ENCODE data around the gene EML1. TPM values are rescaled to one million over a fixed set of nuclear protein-coding genes. Genes with fewer than 3 reads are reported as not detected.

EML1 gene
- total RNA-seq, 1 experiment from 2014 or later: 16.1 TPM

DNA sequence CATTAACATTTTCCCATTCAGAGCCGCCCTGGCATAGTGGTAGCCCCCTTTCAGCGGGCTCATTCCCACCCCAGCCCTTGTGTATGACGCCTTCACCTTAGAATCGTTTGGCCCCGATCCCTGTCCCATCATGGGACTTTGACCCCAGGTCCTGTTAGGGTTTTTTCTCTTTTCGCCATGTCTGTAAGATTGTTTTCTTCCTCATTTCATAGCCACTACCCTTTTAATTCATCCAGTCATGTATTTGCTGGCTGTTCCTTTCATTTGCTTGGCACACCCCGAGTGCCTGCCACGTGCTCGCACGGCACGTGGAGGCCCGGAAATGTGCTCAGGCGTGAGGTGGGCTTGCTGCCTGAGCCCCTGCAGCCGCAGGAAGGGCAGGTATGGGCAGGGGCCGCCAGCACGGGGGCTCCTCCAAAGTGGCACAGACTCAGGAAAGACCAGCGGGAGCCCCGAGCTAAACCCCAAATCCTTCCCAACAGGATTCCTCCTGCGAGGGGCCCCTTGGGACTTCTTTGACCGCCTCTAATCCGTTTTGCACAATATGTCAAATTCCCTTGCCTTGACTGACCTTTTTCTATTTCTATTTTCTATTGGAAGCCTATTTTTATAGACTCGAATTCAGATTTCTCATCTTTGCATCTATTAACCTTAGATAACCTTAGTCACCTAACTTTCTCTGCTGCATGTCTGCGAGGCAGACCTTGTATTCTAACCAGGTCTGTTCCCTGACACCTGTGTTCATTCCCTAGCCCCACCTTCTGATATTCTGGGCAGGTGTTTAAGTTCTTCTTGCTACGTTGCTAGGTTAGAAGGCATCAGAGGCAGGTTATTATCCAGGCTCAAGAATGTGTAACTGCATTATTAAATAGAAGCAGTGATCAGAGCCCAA lies 114.8 kb downstream of the EML1 start (continued):
- TF ChIP-seq, protein P1, sequence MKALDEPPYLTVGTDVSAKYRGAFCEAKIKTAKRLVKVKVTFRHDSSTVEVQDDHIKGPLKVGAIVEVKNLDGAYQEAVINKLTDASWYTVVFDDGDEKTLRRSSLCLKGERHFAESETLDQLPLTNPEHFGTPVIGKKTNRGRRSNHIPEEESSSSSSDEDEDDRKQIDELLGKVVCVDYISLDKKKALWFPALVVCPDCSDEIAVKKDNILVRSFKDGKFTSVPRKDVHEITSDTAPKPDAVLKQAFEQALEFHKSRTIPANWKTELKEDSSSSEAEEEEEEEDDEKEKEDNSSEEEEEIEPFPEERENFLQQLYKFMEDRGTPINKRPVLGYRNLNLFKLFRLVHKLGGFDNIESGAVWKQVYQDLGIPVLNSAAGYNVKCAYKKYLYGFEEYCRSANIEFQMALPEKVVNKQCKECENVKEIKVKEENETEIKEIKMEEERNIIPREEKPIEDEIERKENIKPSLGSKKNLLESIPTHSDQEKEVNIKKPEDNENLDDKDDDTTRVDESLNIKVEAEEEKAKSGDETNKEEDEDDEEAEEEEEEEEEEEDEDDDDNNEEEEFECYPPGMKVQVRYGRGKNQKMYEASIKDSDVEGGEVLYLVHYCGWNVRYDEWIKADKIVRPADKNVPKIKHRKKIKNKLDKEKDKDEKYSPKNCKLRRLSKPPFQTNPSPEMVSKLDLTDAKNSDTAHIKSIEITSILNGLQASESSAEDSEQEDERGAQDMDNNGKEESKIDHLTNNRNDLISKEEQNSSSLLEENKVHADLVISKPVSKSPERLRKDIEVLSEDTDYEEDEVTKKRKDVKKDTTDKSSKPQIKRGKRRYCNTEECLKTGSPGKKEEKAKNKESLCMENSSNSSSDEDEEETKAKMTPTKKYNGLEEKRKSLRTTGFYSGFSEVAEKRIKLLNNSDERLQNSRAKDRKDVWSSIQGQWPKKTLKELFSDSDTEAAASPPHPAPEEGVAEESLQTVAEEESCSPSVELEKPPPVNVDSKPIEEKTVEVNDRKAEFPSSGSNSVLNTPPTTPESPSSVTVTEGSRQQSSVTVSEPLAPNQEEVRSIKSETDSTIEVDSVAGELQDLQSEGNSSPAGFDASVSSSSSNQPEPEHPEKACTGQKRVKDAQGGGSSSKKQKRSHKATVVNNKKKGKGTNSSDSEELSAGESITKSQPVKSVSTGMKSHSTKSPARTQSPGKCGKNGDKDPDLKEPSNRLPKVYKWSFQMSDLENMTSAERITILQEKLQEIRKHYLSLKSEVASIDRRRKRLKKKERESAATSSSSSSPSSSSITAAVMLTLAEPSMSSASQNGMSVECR (CRISPR knock-in tag; IDR thresholded peaks at IDR 0.05; ENCODE audit: borderline replicate concordance): no peak

DNA sequence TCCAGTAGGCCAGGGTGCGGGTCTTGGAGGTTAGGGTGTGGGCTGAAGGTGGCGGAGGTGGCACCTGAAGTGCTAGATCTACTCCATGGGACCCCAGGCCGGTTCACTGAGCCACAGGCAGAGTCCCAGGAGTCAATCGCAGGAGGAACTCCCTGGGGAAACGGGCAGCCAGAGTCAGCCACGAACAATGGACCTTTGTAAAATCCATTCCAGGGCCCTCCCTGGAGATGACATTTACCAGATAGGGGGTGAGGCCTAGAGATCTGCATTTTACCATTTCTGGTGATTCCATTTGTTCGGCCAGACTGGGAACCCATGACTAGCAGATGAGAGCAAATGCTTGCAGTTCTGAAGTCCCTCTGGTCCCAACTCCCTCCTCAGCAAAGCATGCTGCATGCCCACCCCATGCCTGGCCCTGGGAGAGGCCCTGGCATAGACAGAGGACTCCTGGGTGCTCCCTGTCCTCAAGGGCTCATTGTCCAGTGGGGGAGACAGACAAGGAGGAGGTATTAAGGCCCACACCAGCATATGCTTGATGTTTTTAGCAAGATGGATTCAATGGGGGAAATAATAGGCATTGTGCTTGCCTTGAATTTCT lies 115.5 kb downstream of the EML1 start:
- H3K27me3 Mint-ChIP-seq (ENCODE audit: low read depth): no peaks in the 10 kb centered on the region; the same call in 1 of the 2 replicates
- H3K36me3 Mint-ChIP-seq: peaks cover 13% of the 10 kb centered on the region
- H3K4me1 Mint-ChIP-seq: no peaks in the 10 kb centered on the region
- ChIA-PET POLR2A (no interaction called here), CTCF (no interaction called here)
- no peak for DNase-seq (ENCODE audit: low spot score)
- no peak for ATAC-seq
- no peak overlapping the region for H3K27ac Mint-ChIP-seq
- peaks cover 15% of the 10 kb centered on the region for H3K9me3 Mint-ChIP-seq
- H3K4me3 Mint-ChIP-seq: no peak overlapping the region
- TF ChIP-seq NR1H2 (CRISPR knock-in tag; IDR thresholded peaks at IDR 0.05): no peak
- TF ChIP-seq, protein P2, sequence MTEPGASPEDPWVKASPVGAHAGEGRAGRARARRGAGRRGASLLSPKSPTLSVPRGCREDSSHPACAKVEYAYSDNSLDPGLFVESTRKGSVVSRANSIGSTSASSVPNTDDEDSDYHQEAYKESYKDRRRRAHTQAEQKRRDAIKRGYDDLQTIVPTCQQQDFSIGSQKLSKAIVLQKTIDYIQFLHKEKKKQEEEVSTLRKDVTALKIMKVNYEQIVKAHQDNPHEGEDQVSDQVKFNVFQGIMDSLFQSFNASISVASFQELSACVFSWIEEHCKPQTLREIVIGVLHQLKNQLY (CRISPR knock-in tag; IDR thresholded peaks at IDR 0.05): no peak
- TF ChIP-seq JAZF1 (CRISPR knock-in tag; IDR thresholded peaks at IDR 0.05): no peak
- no peak for TF ChIP-seq ESRRA (CRISPR knock-in tag; IDR thresholded peaks at IDR 0.05; ENCODE audit: borderline replicate concordance)
- TF ChIP-seq, protein P3, sequence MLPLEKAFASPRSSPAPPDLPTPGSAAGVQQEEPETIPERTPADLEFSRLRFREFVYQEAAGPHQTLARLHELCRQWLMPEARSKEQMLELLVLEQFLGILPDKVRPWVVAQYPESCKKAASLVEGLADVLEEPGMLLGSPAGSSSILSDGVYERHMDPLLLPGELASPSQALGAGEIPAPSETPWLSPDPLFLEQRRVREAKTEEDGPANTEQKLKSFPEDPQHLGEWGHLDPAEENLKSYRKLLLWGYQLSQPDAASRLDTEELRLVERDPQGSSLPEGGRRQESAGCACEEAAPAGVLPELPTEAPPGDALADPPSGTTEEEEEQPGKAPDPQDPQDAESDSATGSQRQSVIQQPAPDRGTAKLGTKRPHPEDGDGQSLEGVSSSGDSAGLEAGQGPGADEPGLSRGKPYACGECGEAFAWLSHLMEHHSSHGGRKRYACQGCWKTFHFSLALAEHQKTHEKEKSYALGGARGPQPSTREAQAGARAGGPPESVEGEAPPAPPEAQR (CRISPR knock-in tag; IDR thresholded peaks at IDR 0.05): no peak
- no peak for TF ChIP-seq NFYB (CRISPR knock-in tag; conservative IDR thresholded peaks at IDR 0.05; ENCODE audit: low read depth)
- TF ChIP-seq, protein P4, sequence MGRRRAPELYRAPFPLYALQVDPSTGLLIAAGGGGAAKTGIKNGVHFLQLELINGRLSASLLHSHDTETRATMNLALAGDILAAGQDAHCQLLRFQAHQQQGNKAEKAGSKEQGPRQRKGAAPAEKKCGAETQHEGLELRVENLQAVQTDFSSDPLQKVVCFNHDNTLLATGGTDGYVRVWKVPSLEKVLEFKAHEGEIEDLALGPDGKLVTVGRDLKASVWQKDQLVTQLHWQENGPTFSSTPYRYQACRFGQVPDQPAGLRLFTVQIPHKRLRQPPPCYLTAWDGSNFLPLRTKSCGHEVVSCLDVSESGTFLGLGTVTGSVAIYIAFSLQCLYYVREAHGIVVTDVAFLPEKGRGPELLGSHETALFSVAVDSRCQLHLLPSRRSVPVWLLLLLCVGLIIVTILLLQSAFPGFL (CRISPR knock-in tag; IDR thresholded peaks at IDR 0.05; ENCODE audit: borderline replicate concordance): no peak
- no peak for TF ChIP-seq EMX1 (CRISPR knock-in tag; IDR thresholded peaks at IDR 0.05)
- TF ChIP-seq, protein P5, sequence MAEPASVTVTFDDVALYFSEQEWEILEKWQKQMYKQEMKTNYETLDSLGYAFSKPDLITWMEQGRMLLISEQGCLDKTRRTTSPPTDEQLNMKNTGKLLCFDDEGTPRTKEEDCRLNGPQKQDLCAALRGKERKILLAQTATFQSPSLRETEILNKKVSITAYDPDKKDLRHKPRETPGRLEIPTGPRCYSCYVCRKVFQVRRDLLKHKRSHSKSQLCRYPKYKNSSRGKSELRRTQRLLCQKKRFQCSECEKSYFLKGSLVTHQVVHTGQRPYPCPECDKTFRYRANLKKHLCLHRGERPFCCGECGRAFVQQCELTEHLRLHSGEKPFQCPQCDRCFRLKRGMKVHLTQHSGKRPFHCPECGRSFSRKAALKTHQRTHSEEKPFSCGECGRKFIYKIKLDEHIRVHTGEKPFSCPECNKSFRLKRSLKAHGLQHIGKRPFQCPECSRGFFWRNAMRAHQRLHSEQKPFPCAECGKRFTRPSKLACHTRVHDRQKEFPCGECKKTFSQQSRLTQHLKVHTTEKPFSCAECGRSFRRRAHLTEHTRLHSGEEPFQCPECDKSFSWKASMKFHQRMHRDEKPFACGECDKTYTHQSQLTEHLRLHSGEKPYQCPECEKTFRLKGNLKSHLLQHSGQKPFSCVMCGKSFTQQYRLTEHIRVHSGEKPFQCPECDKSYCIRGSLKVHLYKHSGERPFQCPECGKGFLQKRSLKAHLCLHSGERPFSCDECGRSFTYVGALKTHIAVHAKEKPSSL (CRISPR knock-in tag; conservative IDR thresholded peaks at IDR 0.05): no peak
- no peak for TF ChIP-seq ZBTB21 (CRISPR knock-in tag; IDR thresholded peaks at IDR 0.05; ENCODE audit: borderline replicate concordance)
- no peak for TF ChIP-seq ZNF232 (CRISPR knock-in tag; IDR thresholded peaks at IDR 0.05)
- TF ChIP-seq ZNF396 (CRISPR knock-in tag; IDR thresholded peaks at IDR 0.05; ENCODE audit: borderline replicate concordance): no peak
- TF ChIP-seq, protein P6, sequence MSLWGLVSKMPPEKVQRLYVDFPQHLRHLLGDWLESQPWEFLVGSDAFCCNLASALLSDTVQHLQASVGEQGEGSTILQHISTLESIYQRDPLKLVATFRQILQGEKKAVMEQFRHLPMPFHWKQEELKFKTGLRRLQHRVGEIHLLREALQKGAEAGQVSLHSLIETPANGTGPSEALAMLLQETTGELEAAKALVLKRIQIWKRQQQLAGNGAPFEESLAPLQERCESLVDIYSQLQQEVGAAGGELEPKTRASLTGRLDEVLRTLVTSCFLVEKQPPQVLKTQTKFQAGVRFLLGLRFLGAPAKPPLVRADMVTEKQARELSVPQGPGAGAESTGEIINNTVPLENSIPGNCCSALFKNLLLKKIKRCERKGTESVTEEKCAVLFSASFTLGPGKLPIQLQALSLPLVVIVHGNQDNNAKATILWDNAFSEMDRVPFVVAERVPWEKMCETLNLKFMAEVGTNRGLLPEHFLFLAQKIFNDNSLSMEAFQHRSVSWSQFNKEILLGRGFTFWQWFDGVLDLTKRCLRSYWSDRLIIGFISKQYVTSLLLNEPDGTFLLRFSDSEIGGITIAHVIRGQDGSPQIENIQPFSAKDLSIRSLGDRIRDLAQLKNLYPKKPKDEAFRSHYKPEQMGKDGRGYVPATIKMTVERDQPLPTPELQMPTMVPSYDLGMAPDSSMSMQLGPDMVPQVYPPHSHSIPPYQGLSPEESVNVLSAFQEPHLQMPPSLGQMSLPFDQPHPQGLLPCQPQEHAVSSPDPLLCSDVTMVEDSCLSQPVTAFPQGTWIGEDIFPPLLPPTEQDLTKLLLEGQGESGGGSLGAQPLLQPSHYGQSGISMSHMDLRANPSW (CRISPR knock-in tag; conservative IDR thresholded peaks at IDR 0.05; ENCODE audit: low read depth): no peak
- TF ChIP-seq, protein P7, sequence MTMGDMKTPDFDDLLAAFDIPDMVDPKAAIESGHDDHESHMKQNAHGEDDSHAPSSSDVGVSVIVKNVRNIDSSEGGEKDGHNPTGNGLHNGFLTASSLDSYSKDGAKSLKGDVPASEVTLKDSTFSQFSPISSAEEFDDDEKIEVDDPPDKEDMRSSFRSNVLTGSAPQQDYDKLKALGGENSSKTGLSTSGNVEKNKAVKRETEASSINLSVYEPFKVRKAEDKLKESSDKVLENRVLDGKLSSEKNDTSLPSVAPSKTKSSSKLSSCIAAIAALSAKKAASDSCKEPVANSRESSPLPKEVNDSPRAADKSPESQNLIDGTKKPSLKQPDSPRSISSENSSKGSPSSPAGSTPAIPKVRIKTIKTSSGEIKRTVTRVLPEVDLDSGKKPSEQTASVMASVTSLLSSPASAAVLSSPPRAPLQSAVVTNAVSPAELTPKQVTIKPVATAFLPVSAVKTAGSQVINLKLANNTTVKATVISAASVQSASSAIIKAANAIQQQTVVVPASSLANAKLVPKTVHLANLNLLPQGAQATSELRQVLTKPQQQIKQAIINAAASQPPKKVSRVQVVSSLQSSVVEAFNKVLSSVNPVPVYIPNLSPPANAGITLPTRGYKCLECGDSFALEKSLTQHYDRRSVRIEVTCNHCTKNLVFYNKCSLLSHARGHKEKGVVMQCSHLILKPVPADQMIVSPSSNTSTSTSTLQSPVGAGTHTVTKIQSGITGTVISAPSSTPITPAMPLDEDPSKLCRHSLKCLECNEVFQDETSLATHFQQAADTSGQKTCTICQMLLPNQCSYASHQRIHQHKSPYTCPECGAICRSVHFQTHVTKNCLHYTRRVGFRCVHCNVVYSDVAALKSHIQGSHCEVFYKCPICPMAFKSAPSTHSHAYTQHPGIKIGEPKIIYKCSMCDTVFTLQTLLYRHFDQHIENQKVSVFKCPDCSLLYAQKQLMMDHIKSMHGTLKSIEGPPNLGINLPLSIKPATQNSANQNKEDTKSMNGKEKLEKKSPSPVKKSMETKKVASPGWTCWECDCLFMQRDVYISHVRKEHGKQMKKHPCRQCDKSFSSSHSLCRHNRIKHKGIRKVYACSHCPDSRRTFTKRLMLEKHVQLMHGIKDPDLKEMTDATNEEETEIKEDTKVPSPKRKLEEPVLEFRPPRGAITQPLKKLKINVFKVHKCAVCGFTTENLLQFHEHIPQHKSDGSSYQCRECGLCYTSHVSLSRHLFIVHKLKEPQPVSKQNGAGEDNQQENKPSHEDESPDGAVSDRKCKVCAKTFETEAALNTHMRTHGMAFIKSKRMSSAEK (CRISPR knock-in tag; IDR thresholded peaks at IDR 0.05; ENCODE audit: borderline replicate concordance): no peak
- no peak for TF ChIP-seq CREB1 (CRISPR knock-in tag; IDR thresholded peaks at IDR 0.05)

Data from WTC11 (cell line).